Parietal lobe (tissue), 2 donors: Measurements from ENCODE around the gene EFL1. TPM values are rescaled to one million over a fixed set of nuclear protein-coding genes. Genes with fewer than 3 reads are reported as not detected.

Experiments used
- small RNA-seq: library from RNA; depleted of rRNA; stranded (forward); fragments of <200 nt; gene quantifications from one replicate; pipeline ENCODE3, GENCODE V24; 2014; ENCODE audit warnings: low replicate concordance
- total RNA-seq: library from RNA; depleted of rRNA; stranded (reverse); fragments of >200 nt; gene quantifications from one replicate; pipeline ENCODE4 v1.2.3, GENCODE V29; 2014

EFL1 gene
- total RNA-seq: 42.3 TPM

DNA sequence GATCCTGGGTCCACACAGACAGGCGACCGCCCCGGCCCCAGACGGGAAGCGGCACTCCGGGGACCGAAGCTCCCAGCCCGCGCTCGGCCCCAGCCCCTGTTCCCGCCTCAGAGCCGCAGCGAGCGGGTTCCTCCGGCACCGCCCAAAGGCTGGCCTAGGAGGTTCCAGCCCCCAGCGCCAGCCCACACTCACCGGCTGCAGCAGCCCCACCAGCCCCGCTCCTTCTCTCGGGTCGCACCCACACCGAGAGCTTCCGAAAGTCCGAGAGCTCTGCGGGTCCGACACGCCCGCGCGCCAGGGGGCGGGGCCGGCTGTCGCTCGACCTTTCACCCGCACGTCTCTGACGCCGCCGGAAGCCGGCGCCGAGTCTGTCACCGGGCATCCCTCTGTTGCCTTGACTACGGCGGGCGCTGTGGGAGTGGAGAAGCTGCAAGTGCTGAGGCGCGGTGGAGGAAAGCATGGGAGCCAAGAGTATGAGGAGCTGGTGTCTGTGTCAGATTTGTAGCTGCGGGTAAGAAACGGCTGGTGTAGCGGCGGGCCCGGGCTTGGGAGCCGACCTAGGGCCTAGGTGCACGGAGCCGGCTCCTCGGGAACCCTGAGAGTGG, at the start of gene EFL1, which contains the start of gene SAXO2:
TSS of gene EFL1 (minus strand) at position 313 of the 605 bp plus-strand sequence. CDS start 956 bp downstream, outside the sequence.
TSS of gene SAXO2 (plus strand) at position 397 of the 605 bp plus-strand sequence. CDS start at position 459, 62 bp downstream.

Small RNA genes within 50 kb of the gene (small RNA-seq; reads per million reads assigned to genes)
- 0.18 reads per million for gene RNU1-77P

Other genes with a start within 250 kb of the EFL1 start
- 82.0 TPM for gene MEX3B, start 216.7 kb downstream of the EFL1 start, total RNA-seq
- 11.9 TPM for gene SAXO2, start 84 bp upstream of the EFL1 start, total RNA-seq
- 14.1 TPM for gene GOLGA6L10, start 86.7 kb upstream of the EFL1 start, total RNA-seq
- 20.7 TPM for gene GOLGA6L9, start 167.1 kb upstream of the EFL1 start, total RNA-seq